Skeletal muscle tissue (tissue), 4 donors: ENCODE measurements around the gene PRKCA. TPM values are rescaled to one million over a fixed set of nuclear protein-coding genes. Genes with fewer than 3 reads are reported as not detected.

Source experiments
- H3K27ac ChIP-seq: one replicate; pipeline ENCODE4 v1.7.0; 2013; ENCODE audit warnings: mild to moderate bottlenecking, low read depth, low read length, inconsistent platforms
- H3K27me3 ChIP-seq, 3 donors: one replicate each; pipeline ENCODE4 v1.7.0; 2013; ENCODE audit warnings: low read length in 3 of 3; ENCODE audit not compliant: control insufficient read depth in 3 of 3, insufficient read depth in 3 of 3
- H3K36me3 ChIP-seq, 3 donors: one replicate each; pipeline ENCODE4 v1.7.0; 2013; ENCODE audit warnings: low read length in 3 of 3; ENCODE audit not compliant: control insufficient read depth in 3 of 3, insufficient read depth in 3 of 3
- H3K4me1 ChIP-seq, 3 donors: one replicate each; pipeline ENCODE4 v1.7.0; 2013; ENCODE audit warnings: low read length in 3 of 3, mild to moderate bottlenecking in 3 of 3; ENCODE audit not compliant: control insufficient read depth in 3 of 3, insufficient read depth in 3 of 3
- H3K4me3 ChIP-seq, 3 donors: one replicate each; pipeline ENCODE4 v1.7.0; 2013; ENCODE audit warnings: low read length in 3 of 3
- H3K9ac ChIP-seq, 3 donors: one replicate each; pipeline ENCODE4 v1.7.0; 2013; ENCODE audit warnings: low read length in 3 of 3, mild to moderate bottlenecking in 3 of 3, moderate library complexity in 2 of 3, low read depth in 1 of 3
- H3K9me3 ChIP-seq, 3 donors: one replicate each; pipeline ENCODE4 v1.7.0; 2013; ENCODE audit warnings: low read length in 3 of 3; ENCODE audit not compliant: control insufficient read depth in 3 of 3
- total RNA-seq: library from RNA; depleted of rRNA; stranded (reverse); fragments of >200 nt; gene quantifications from one replicate; pipeline ENCODE4 v1.2.3, GENCODE V29; 2014
- donor health status: Osteomylitis.

The PRKCA gene
- total RNA-seq, 1 donor from 2014 or later = 2.1 TPM

- H3K4me1 ChIP-seq = peaks cover 2 to 17% (median 12%) of the 10 kb centered on the region in 3 donors
- no peak overlapping the region for H3K9ac ChIP-seq
- no peaks in the 10 kb centered on the region for H3K36me3 ChIP-seq
- no peaks in the 10 kb centered on the region for H3K27me3 ChIP-seq
- H3K9me3 ChIP-seq = no peaks in the 10 kb centered on the region
- H3K27ac ChIP-seq = no peak overlapping the region
- H3K4me3 ChIP-seq = no peak overlapping the region
Measured at GRCh38 chr17:66713533-66714042, 411.2 kb downstream of the PRKCA start.

DNA sequence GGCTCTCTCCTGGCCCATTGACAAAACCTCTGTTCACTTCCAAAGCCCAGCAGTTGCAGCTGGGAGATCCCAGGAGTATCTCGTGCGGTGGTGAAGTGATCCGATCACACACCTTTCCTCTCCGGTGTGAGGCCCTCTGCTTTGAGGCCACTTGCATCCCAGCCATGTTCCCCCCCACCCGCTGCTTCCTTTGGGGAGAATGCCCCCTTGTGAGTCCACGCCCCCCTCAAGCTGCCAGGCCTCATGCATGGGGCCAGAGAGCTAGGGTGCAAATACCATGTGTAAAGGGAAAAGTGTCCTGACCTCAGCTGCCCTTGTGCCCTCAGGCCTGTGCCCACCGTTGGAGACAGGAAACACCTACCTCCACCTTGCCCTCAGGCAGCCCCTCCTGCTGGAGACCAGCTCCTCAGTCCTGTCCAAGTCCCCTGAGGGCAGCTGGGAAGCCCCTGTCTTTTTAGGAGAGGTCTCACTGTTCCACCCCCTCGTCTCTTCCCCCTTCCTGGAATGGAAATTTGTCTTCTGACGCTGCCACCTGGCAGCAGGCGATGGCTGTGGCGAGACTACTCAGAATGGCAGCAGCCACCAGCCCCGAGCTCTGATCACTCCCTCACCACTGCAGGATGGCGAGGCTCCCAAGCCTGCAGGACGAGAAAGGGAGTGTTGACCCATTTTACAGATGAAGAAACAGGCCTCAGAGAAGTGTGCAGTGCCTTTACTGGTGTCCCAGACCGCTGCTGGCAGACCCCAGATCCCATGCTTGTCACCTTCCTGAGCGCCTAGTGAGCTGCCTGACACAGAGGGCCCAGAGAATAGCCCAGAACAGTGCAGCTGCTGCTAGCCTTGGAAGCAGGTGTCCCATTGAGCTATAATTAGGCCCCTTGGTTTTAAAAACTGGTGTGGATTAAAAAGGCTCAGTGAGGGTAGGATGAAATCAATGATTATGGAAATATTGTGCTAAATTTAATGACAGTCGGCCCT, 411.9 kb downstream of the PRKCA start:
- Histone ChIP-seq H3K36me3 (no peaks in the 10 kb centered on the region), H3K27ac (no peak overlapping the region), H3K9me3 (no peaks in the 10 kb centered on the region), H3K4me1 (peaks cover 2 to 17% (median 12%) of the 10 kb centered on the region in 3 donors), H3K4me3 (no peak overlapping the region), H3K27me3 (no peaks in the 10 kb centered on the region), H3K9ac (peak overlapping the region in 1 of 3 donors; percentile 25)

GRCh38 chr17:66715076-66715675, 412.8 kb downstream of the PRKCA start:
- H3K9me3 ChIP-seq = no peaks in the 10 kb centered on the region
- no peak overlapping the region for H3K4me3 ChIP-seq
- H3K4me1 ChIP-seq = peaks cover 2 to 17% (median 12%) of the 10 kb centered on the region in 3 donors
- H3K27ac ChIP-seq = no peak overlapping the region
- no peak overlapping the region for H3K9ac ChIP-seq
- H3K27me3 ChIP-seq = no peaks in the 10 kb centered on the region
- no peaks in the 10 kb centered on the region for H3K36me3 ChIP-seq

DNA sequence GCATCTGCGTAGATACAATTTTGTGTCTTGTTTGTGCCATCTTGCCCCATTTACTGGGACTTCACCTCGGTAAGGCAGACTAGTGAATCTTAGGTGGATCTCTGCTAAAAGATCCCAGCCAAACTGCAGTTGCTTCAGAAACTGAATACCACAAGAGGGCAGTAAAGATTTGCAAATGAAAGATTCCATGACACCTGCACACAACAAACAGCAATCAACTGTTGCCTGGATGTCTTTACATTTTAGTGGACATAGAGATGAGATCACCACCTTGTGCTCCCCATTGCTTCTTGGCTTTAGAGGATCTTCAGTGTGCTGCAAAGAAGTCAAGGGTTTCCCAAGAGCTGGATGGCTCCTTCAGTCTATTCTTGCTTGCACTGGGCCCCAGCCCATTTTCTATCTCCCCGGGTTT, 413.3 kb downstream of the PRKCA start:
- Histone ChIP-seq H3K36me3 (no peaks in the 10 kb centered on the region), H3K27ac (no peak overlapping the region), H3K9ac (no peak overlapping the region), H3K4me3 (no peak overlapping the region), H3K27me3 (no peaks in the 10 kb centered on the region), H3K4me1 (peaks cover 2 to 17% (median 12%) of the 10 kb centered on the region in 3 donors), H3K9me3 (no peaks in the 10 kb centered on the region)

- no peaks in the 10 kb centered on the region for H3K27me3 ChIP-seq
- no peaks in the 10 kb centered on the region for H3K36me3 ChIP-seq
- H3K27ac ChIP-seq = no peak overlapping the region
- no peak overlapping the region for H3K4me3 ChIP-seq
- peaks cover 2 to 17% (median 12%) of the 10 kb centered on the region in 3 donors for H3K4me1 ChIP-seq
- no peaks in the 10 kb centered on the region for H3K9me3 ChIP-seq
- no peak overlapping the region for H3K9ac ChIP-seq
Measured at GRCh38 chr17:66716236-66717026, 414.0 kb downstream of the PRKCA start.

GRCh38 chr17:66717641-66718058, 415.2 kb downstream of the PRKCA start:
- Histone ChIP-seq H3K27ac (no peak overlapping the region), H3K36me3 (no peaks in the 10 kb centered on the region), H3K4me1 (peaks cover 2 to 17% (median 12%) of the 10 kb centered on the region in 3 donors), H3K9me3 (no peaks in the 10 kb centered on the region), H3K27me3 (no peaks in the 10 kb centered on the region), H3K4me3 (no peak overlapping the region), H3K9ac (no peak overlapping the region)

DNA sequence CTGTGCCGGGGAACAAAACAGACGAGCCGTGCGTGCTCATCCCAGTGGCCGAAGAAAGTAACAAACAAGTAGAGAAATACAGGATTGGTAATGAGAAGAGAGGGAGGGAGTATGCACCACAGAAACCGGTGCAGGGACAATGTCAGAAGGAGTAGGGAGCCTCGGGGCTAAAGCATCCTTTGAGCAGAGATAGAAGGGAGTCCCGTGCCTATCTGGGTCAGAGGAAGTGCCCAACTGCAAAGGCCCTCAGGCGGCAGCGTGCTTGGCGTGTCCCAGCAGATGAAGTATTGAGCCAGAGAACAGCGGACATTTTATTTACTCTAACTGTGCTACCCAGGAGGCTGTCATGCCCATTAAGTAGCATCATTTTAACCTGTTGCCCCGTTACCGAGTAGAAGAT, 417.6 kb downstream of the PRKCA start:
- no peak overlapping the region for H3K9ac ChIP-seq
- H3K36me3 ChIP-seq = no peaks in the 10 kb centered on the region
- no peak overlapping the region for H3K4me3 ChIP-seq
- H3K9me3 ChIP-seq = no peaks in the 10 kb centered on the region
- H3K4me1 ChIP-seq = peaks cover 9 to 14% (median 12%) of the 10 kb centered on the region in 3 donors
- no peak overlapping the region for H3K27ac ChIP-seq
- H3K27me3 ChIP-seq = no peaks in the 10 kb centered on the region

DNA sequence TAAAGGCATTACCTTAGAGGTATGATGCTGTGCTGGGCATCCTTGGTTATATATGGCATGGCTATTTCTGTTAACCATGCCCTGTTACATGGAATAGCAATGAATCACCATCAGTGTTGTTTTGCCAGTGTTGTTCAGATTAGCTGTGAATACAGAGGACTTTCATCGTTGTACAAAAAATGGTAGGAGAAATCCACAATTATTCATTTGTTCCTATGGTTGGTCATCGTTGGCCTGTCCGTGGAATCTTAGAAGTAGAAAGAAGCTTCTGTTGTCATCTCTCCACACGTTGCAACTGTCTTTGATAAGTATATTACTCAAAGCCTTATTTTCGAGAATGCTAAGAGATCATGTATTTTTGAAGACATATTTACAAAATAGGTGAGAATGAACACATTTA, 418.2 kb downstream of the PRKCA start:
- H3K27ac ChIP-seq = no peak overlapping the region
- H3K9ac ChIP-seq = no peak overlapping the region
- peaks cover 8 to 12% (median 10%) of the 10 kb centered on the region in 3 donors for H3K4me1 ChIP-seq
- H3K9me3 ChIP-seq = no peaks in the 10 kb centered on the region
- no peaks in the 10 kb centered on the region for H3K36me3 ChIP-seq
- no peaks in the 10 kb centered on the region for H3K27me3 ChIP-seq
- H3K4me3 ChIP-seq = no peak overlapping the region

DNA sequence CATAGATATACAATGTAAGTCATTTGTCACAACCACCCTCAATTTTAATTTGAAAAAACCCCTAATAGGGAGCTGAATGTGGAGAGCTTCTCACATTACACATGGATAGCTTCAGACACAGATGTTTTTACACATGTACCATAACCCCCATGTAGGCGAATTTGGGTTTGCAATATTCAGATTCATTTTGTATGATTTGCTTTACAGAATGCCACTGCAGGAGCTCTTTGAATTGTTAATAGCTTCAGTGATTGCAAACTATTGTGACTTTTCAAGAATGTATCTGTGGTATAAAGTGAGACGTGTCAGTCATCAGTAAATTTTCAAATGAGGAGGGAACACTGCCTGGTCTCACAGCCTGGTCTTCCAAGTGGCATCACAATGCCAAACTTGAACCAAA, 419.9 kb downstream of the PRKCA start:
- H3K4me3 ChIP-seq = no peak overlapping the region

More for the DNA sequence above, 419.9 kb downstream of the PRKCA start:
- peaks cover 8 to 12% (median 10%) of the 10 kb centered on the region in 3 donors for H3K4me1 ChIP-seq
- no peak overlapping the region for H3K9ac ChIP-seq
- H3K36me3 ChIP-seq = no peaks in the 10 kb centered on the region
- no peak overlapping the region for H3K27ac ChIP-seq
- H3K27me3 ChIP-seq = no peaks in the 10 kb centered on the region
- no peaks in the 10 kb centered on the region for H3K9me3 ChIP-seq
